Dendritic cell treated with granulocyte-macrophage colony-stimulating factor and Interleukin-4, amounts not matched to agents 40 ng/mL and 50 ng/mL, for 4 days (primary cell): ENCODE measurements around the gene LMO2.
A peak's percentile ranks its signal among the peaks of the same experiment; 100 is the strongest.
"Not testable (repeated sequence)": the region's sequence is repeated elsewhere in the genome, so short reads cannot be mapped to it uniquely, and the experiment has no call there.

Source experiments
- H3K27ac Mint-ChIP-seq: one replicate; pipeline ENCODE4 v1.8.0; 2022; ENCODE audit warnings: mild to moderate bottlenecking, mixed read lengths
- H3K27me3 Mint-ChIP-seq: one replicate; pipeline ENCODE4 v1.8.0; 2022; ENCODE audit warnings: mild to moderate bottlenecking, mixed read lengths
- H3K36me3 Mint-ChIP-seq: one replicate; pipeline ENCODE4 v1.8.0; 2022; ENCODE audit warnings: low read depth, mixed read lengths
- H3K4me1 Mint-ChIP-seq: one replicate; pipeline ENCODE4 v1.8.0; 2022; ENCODE audit warnings: low read depth, mixed read lengths
- H3K4me3 Mint-ChIP-seq: one replicate; pipeline ENCODE4 v1.8.0; 2022; ENCODE audit warnings: mild to moderate bottlenecking, moderate library complexity, mixed read lengths
- H3K9me3 Mint-ChIP-seq: one replicate; pipeline ENCODE4 v1.8.0; 2022; ENCODE audit warnings: mixed read lengths
- intact Hi-C: fragments of 100-400 bp; cut with micrococcal nuclease; formaldehyde crosslinking; loops from one replicate; pipeline ENCODE4 v1.15.0; 2022

The LMO2 gene

GRCh38 chr11:33926671-33927552, 35.0 kb upstream of the LMO2 start:
- Mint-ChIP-seq H3K4me3 (no peak overlapping the region), H3K4me1 (peaks cover 39% of the 10 kb centered on the region), H3K27me3 (no peaks in the 10 kb centered on the region), H3K27ac (no peak overlapping the region), H3K9me3 (peaks cover 5% of the 10 kb centered on the region), H3K36me3 (peaks cover 4% of the 10 kb centered on the region)
- intact Hi-C loops, result no loop called here

GRCh38 chr11:33924341-33924740, 32.5 kb upstream of the LMO2 start:
- no peaks in the 10 kb centered on the region for H3K27me3 Mint-ChIP-seq
- peaks cover 5% of the 10 kb centered on the region for H3K9me3 Mint-ChIP-seq
- no peaks in the 10 kb centered on the region for H3K36me3 Mint-ChIP-seq
- H3K4me3 Mint-ChIP-seq, result no peak overlapping the region
- H3K27ac Mint-ChIP-seq, result no peak overlapping the region
- H3K4me1 Mint-ChIP-seq, result peaks cover 39% of the 10 kb centered on the region
- intact Hi-C loops, result no loop called here

GRCh38 chr11:33923626-33924025, 31.8 kb upstream of the LMO2 start:
- Mint-ChIP-seq H3K36me3 (no peaks in the 10 kb centered on the region), H3K9me3 (peaks cover 5% of the 10 kb centered on the region), H3K4me1 (peaks cover 36% of the 10 kb centered on the region), H3K4me3 (no peak overlapping the region), H3K27me3 (no peaks in the 10 kb centered on the region), H3K27ac (no peak overlapping the region)
- intact Hi-C loops, result no loop called here

DNA sequence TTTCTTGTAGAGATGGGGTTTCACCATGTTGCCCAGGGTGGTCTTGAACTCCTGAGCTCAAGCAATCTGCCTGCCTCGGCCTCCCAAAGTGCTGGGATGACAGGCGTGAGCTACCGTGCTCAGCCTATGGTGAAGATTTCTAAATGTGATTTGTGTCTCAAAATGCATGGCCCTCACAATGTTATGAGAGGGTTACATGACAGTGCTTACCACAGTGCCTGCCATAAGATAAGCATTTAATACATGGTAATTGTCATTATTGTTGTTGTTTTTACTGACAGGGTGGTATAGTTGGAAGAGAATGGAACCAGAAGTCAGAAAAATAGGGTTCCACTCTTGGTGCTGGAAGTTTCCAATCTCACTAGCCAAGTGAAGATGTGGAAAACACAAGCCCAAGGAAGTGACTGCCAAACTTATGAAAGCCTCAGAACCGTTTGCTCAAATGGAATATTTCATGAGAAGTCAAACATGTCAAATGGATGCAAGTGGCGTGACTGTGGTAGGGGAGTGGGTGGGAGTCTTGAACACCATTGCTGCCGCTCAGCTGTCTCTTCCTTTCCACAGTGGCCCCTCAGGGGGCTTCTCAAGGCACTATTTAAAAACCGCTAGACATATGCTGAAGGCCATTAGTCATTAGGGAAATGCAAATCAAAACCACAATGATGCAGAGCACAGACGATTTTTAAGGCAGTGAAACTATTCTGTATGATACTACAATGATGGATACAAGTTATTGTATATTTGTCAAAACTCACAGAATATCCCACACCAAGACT, 29.1 kb upstream of the LMO2 start:
- H3K36me3 Mint-ChIP-seq, result no peaks in the 10 kb centered on the region
- intact Hi-C loops, result no loop called here
- H3K4me1 Mint-ChIP-seq, result peaks cover 25% of the 10 kb centered on the region
- H3K4me3 Mint-ChIP-seq, result no peak overlapping the region
- H3K27me3 Mint-ChIP-seq, result no peaks in the 10 kb centered on the region
- peak overlapping the region; percentile 52 for H3K27ac Mint-ChIP-seq
- H3K9me3 Mint-ChIP-seq, result peaks cover 16% of the 10 kb centered on the region

DNA sequence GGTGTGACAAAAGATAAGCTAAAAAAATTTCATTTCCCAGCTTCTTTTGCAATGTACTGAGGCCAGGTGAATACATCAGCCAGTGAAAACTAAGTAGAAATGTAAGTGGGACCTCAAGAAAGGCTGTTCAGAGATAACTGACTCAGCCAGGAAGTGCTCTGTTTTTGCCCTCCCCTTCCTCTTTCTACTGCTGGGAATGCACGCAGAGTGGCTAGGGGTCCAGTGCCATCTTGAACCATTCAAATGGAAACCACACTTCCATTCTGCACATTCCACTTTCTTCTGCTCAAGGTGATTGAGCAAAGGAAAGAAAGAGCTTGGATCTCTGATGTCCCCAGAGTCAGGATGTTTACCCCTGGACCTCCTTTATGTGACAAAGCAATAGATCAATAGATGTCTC, 27.8 kb upstream of the LMO2 start:
- Mint-ChIP-seq H3K4me1 (peaks cover 24% of the 10 kb centered on the region), H3K4me3 (no peak overlapping the region), H3K36me3 (no peaks in the 10 kb centered on the region), H3K27me3 (no peaks in the 10 kb centered on the region), H3K9me3 (peaks cover 16% of the 10 kb centered on the region), H3K27ac (no peak overlapping the region)
- intact Hi-C loops, result no loop called here

DNA sequence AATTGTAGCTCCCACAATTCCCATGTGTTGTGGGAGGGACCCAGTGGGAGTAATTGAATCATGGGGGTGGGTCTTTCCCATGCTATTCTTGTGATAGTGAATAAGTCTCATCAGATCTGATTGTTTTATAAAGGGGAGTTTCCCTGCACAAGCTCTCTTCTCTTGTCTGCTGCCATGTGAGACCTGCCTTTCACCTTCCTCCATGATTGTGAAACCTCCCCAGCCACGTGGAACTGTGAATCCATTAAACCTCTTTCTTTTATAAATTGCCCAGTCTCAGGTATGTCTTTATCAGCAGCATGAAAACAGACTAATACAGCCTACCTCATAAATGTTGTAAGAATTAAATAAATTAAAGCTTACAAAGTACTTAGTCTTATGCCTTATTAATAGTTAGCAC, 25.5 kb upstream of the LMO2 start:
- H3K27ac Mint-ChIP-seq, intact Hi-C loops, H3K4me3 Mint-ChIP-seq, H3K27me3 Mint-ChIP-seq, H3K36me3 Mint-ChIP-seq: not testable (repeated sequence)
- Mint-ChIP-seq H3K4me1 (peaks cover 30% of the 10 kb centered on the region), H3K9me3 (peaks cover 24% of the 10 kb centered on the region)

- Mint-ChIP-seq H3K9me3 (peaks cover 24% of the 10 kb centered on the region), H3K27me3 (no peaks in the 10 kb centered on the region), H3K27ac (no peak overlapping the region), H3K4me3 (no peak overlapping the region), H3K4me1 (peaks cover 36% of the 10 kb centered on the region), H3K36me3 (no peaks in the 10 kb centered on the region)
- intact Hi-C loops, result no loop called here
Observed at GRCh38 chr11:33916736-33917135, 24.9 kb upstream of the LMO2 start.

DNA sequence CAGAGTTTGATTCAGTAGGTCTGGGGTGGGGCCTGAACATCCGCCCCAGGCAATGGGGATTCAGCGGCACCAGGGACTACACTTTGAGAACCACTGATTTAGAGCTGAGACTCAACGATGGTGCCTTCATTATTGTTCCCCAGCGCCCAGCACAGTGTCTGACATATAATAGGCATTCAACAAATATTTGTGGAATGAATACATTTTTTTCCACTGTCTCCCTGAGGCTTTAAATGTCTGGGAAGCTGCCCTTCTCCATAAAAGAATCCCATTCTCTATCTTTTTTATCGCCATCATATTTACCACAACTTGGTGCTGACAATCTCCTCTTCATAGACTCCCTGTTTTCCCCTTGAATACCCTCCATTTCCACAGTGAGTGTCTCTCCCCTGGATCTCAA, 23.6 kb upstream of the LMO2 start:
- H3K4me3 Mint-ChIP-seq, result no peak overlapping the region
- intact Hi-C loops, result no loop called here
- peaks cover 24% of the 10 kb centered on the region for H3K9me3 Mint-ChIP-seq
- H3K36me3 Mint-ChIP-seq, result no peaks in the 10 kb centered on the region
- H3K4me1 Mint-ChIP-seq, result peaks cover 36% of the 10 kb centered on the region
- H3K27me3 Mint-ChIP-seq, result no peaks in the 10 kb centered on the region
- peak overlapping the region; percentile 5 for H3K27ac Mint-ChIP-seq

- H3K9me3 Mint-ChIP-seq, result peaks cover 18% of the 10 kb centered on the region
- no peaks in the 10 kb centered on the region for H3K36me3 Mint-ChIP-seq
- no peaks in the 10 kb centered on the region for H3K27me3 Mint-ChIP-seq
- peaks cover 38% of the 10 kb centered on the region for H3K4me1 Mint-ChIP-seq
- no peak overlapping the region for H3K4me3 Mint-ChIP-seq
- intact Hi-C loops, result loop anchor here (5.0 kb wide), 1 partner anchor 42 kb away; no protein-coding TSS in a partner anchor
- H3K27ac Mint-ChIP-seq, result peak overlapping the region; percentile 20
Observed at GRCh38 chr11:33913991-33914390, 22.1 kb upstream of the LMO2 start.

- H3K27ac Mint-ChIP-seq, result peak overlapping the region; percentile 97
- H3K9me3 Mint-ChIP-seq, result peaks cover 17% of the 10 kb centered on the region
- H3K27me3 Mint-ChIP-seq, result no peaks in the 10 kb centered on the region
- intact Hi-C loops, result loop anchor here (5.0 kb wide), 1 partner anchor 40 kb away; no protein-coding TSS in a partner anchor
- H3K36me3 Mint-ChIP-seq, result no peaks in the 10 kb centered on the region
- peak overlapping the region; percentile 49 for H3K4me3 Mint-ChIP-seq
- peaks cover 42% of the 10 kb centered on the region for H3K4me1 Mint-ChIP-seq
Observed at GRCh38 chr11:33912405-33913361, 20.8 kb upstream of the LMO2 start.

DNA sequence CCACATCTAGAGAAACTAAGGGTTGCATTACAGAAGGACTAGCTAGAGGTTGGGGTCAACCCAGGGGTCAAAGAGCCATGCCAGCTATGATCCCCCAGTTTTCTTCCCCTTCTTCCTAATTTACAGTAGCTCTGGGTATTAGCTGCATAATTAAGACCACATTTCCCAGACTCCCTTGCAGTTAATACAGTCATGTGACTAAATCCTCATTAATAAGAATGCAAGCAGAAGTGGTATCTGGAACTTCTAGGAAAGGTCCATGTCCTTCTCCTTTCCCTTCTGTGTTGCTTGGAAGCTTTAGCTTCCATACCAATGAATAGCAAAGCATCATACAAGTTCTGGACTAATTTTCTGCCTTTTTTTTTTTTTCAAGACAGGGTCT, 19.1 kb upstream of the LMO2 start:
- H3K36me3 Mint-ChIP-seq, result no peaks in the 10 kb centered on the region
- no peak overlapping the region for H3K4me3 Mint-ChIP-seq
- peaks cover 59% of the 10 kb centered on the region for H3K4me1 Mint-ChIP-seq
- H3K27ac Mint-ChIP-seq, result peak overlapping the region; percentile 97
- no peaks in the 10 kb centered on the region for H3K27me3 Mint-ChIP-seq
- H3K9me3 Mint-ChIP-seq, result peaks cover 8% of the 10 kb centered on the region
- intact Hi-C loops, result loop anchor here (5.0 kb wide), 1 partner anchor 39 kb away; no protein-coding TSS in a partner anchor

- H3K9me3 Mint-ChIP-seq, result peaks cover 14% of the 10 kb centered on the region
- peak overlapping the region; percentile 97 for H3K27ac Mint-ChIP-seq
- H3K4me3 Mint-ChIP-seq, result no peak overlapping the region
- no peaks in the 10 kb centered on the region for H3K36me3 Mint-ChIP-seq
- H3K4me1 Mint-ChIP-seq, result peaks cover 61% of the 10 kb centered on the region
- no peaks in the 10 kb centered on the region for H3K27me3 Mint-ChIP-seq
- intact Hi-C loops, result loop anchor here (5.0 kb wide), 1 partner anchor 38 kb away; no protein-coding TSS in a partner anchor
Observed at GRCh38 chr11:33910296-33910957, 18.6 kb upstream of the LMO2 start.

GRCh38 chr11:33909552-33909951, 17.7 kb upstream of the LMO2 start:
- peaks cover 61% of the 10 kb centered on the region for H3K4me1 Mint-ChIP-seq
- no peaks in the 10 kb centered on the region for H3K27me3 Mint-ChIP-seq
- intact Hi-C loops, result no loop called here
- no peaks in the 10 kb centered on the region for H3K36me3 Mint-ChIP-seq
- H3K9me3 Mint-ChIP-seq, result peaks cover 14% of the 10 kb centered on the region
- no peak overlapping the region for H3K4me3 Mint-ChIP-seq
- no peak overlapping the region for H3K27ac Mint-ChIP-seq
